BLaER1 treated with 17β-estradiol and CSF1 and Interleukin-3, amounts not matched to agents 10 nM and 100 nM (cell line): ENCODE data around the gene ERC2.

ENCODE experiments used
- H3K27ac ChIP-seq, 11 experiments: shearing (Covaris generic); formaldehyde crosslinking; 2 replicates each; pipeline ENCODE4 v1.8.1; 2022
- H3K27me3 ChIP-seq, 11 experiments: shearing (Covaris generic); formaldehyde crosslinking; 2 replicates each; pipeline ENCODE4 v1.8.1; 2022
- H3K36me3 ChIP-seq, 11 experiments: shearing (Covaris generic); formaldehyde crosslinking; 2 replicates each; pipeline ENCODE4 v1.8.1; 2022
- H3K4me1 ChIP-seq, 10 experiments: shearing (Covaris generic); formaldehyde crosslinking; 2 replicates each; pipeline ENCODE4 v1.8.1; 2022
- H3K4me2 ChIP-seq, 11 experiments: shearing (Covaris generic); formaldehyde crosslinking; 2 replicates each; pipeline ENCODE4 v1.8.1; 2022
- H3K4me3 ChIP-seq, 10 experiments: shearing (Covaris generic); formaldehyde crosslinking; 2 replicates each; pipeline ENCODE4 v1.8.1; 2022
- H3K9ac ChIP-seq, 11 experiments: shearing (Covaris generic); formaldehyde crosslinking; 2 replicates each; pipeline ENCODE4 v1.8.1; 2022
- H3K9me3 ChIP-seq, 11 experiments: shearing (Covaris generic); formaldehyde crosslinking; replicated peaks in 1 of 11; 2 replicates each; pipeline ENCODE4 v1.8.1; 2022
- H4K20me1 ChIP-seq, 11 experiments: shearing (Covaris generic); formaldehyde crosslinking; 2 replicates each; pipeline ENCODE4 v1.8.1; 2022
- Cebpa-rat ChIP-seq, 11 experiments: shearing (Covaris generic); IDR thresholded peaks; 2 replicates each; pipeline ENCODE4 v1.8.1; 2022

Gene ERC2

DNA sequence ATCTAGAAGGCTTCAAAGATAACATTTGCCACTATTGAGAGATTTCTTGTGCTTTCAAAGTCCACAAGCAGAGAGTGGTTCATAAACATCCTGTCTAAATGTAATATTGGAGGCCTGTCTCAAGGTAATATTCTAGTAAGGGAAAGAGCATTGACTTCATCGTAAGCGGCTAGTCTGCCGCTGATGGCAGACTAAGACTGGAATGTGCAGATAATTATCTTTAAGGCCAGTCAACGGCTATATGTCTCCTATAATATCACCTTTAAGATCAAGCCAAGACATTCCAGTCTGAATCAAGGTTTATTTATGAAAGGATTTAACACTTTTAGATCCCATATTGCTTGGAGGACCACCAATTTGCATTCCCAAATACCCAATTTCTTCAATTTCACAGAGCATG lies 557.0 kb downstream of the ERC2 start:
- no peak for TF ChIP-seq Cebpa-rat (IDR thresholded peaks at IDR 0.05)
- Histone ChIP-seq H3K4me3 (no peak overlapping the region), H3K36me3 (no peaks in the 10 kb centered on the region)

DNA sequence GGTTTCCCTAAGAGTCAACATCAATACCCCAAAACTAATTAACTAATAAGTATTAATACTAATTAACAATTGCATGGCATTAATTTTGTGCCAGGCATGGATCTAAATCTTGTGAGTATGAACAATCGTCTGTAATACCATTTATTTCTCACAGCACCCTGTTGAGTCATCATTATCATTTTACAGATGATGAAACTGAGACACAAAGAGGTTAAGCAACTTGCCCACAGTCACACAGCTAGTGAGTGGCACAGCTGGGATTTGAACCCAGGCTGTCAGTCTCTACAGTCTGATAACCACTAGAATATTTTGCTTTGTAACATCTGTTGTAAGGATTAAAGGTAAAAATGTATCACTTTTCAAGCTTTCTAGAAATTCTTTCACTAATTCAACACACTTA lies 557.7 kb downstream of the ERC2 start:
- H3K36me3 ChIP-seq, result no peaks in the 10 kb centered on the region
- TF ChIP-seq Cebpa-rat (IDR thresholded peaks at IDR 0.05), result no peak

More for the DNA sequence above, 557.0 kb downstream of the ERC2 start:
- no peaks in the 10 kb centered on the region for H3K27me3 ChIP-seq
- H3K4me2 ChIP-seq, result no peak overlapping the region
- H3K4me1 ChIP-seq, result no peaks in the 10 kb centered on the region
- H3K9ac ChIP-seq, result no peak overlapping the region
- H3K27ac ChIP-seq, result no peak overlapping the region
- H3K9me3 ChIP-seq, result no peaks in the 10 kb centered on the region
- no peaks in the 10 kb centered on the region for H4K20me1 ChIP-seq

GRCh38 chr3:55909373-55909772 lies 558.9 kb downstream of the ERC2 start:
- no peaks in the 10 kb centered on the region for H3K9me3 ChIP-seq
- H3K9ac ChIP-seq, result no peak overlapping the region
- H3K36me3 ChIP-seq, result no peaks in the 10 kb centered on the region
- no peak overlapping the region for H3K27ac ChIP-seq
- no peaks in the 10 kb centered on the region for H3K4me1 ChIP-seq
- no peak overlapping the region for H3K4me3 ChIP-seq
- H3K27me3 ChIP-seq, result no peaks in the 10 kb centered on the region
- no peak overlapping the region for H3K4me2 ChIP-seq
- TF ChIP-seq Cebpa-rat (IDR thresholded peaks at IDR 0.05), result no peak
- H4K20me1 ChIP-seq, result no peaks in the 10 kb centered on the region

More for the DNA sequence above, 557.7 kb downstream of the ERC2 start:
- H3K27me3 ChIP-seq, result no peaks in the 10 kb centered on the region
- H3K4me2 ChIP-seq, result no peak overlapping the region
- H4K20me1 ChIP-seq, result no peaks in the 10 kb centered on the region
- no peaks in the 10 kb centered on the region for H3K4me1 ChIP-seq
- H3K9ac ChIP-seq, result no peak overlapping the region
- H3K4me3 ChIP-seq, result no peak overlapping the region
- H3K9me3 ChIP-seq, result no peaks in the 10 kb centered on the region
- H3K27ac ChIP-seq, result no peak overlapping the region

DNA sequence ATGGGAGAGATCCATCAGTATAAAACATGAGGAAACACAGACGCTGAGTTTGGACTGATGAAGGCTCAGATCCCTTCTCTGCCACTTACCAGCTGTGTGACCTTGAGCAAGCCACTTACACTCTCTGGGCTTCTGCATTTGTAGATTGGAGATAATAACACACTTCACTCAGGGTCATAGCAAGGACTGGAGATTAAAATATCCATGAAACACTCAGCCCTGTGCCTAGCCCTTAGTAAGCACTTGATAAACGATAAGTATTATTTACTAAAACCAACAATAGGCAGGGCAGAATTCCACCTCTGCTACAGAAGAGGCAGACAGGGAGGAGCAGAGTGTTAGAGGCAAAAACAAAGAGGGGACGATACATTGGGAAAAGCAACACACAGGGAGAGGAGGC lies 560.7 kb downstream of the ERC2 start:
- Histone ChIP-seq H3K27ac (no peak overlapping the region), H3K4me2 (no peak overlapping the region), H3K36me3 (no peaks in the 10 kb centered on the region), H3K9ac (no peak overlapping the region), H4K20me1 (no peaks in the 10 kb centered on the region), H3K9me3 (no peaks in the 10 kb centered on the region), H3K4me1 (no peaks in the 10 kb centered on the region), H3K4me3 (no peak overlapping the region), H3K27me3 (no peaks in the 10 kb centered on the region)
- no peak for TF ChIP-seq Cebpa-rat (IDR thresholded peaks at IDR 0.05)

- H3K4me2 ChIP-seq, result no peak overlapping the region
- no peaks in the 10 kb centered on the region for H3K27me3 ChIP-seq
- H3K4me3 ChIP-seq, result no peak overlapping the region
- no peak overlapping the region for H3K27ac ChIP-seq
- no peaks in the 10 kb centered on the region for H4K20me1 ChIP-seq
- no peaks in the 10 kb centered on the region for H3K36me3 ChIP-seq
- no peaks in the 10 kb centered on the region for H3K9me3 ChIP-seq
- H3K4me1 ChIP-seq, result no peaks in the 10 kb centered on the region
- no peak for TF ChIP-seq Cebpa-rat (IDR thresholded peaks at IDR 0.05)
- no peak overlapping the region for H3K9ac ChIP-seq
Measured at GRCh38 chr3:55906896-55907295, 561.4 kb downstream of the ERC2 start.

DNA sequence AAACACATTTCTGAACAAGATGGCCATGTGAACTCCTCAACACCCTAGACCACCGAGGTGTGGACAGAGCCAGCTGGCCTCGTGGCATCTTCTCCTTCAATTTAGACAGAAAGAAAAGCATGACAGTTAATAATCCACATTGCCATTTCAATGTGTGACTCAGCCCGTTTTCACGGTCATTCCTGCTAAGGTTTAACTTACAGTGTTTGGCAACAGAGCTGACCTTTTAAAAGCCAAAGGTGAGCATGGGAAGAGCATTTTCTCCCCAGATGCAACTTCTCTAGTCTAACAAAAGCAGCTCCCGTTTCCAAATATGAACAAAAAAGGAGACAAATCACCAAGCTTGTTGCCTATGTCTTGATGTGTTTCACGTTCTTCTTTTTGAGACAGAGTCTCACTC lies 563.6 kb downstream of the ERC2 start:
- Histone ChIP-seq H3K36me3 (no peaks in the 10 kb centered on the region), H3K4me3 (no peak overlapping the region), H4K20me1 (no peaks in the 10 kb centered on the region), H3K4me2 (no peak overlapping the region), H3K27ac (no peak overlapping the region), H3K9ac (no peak overlapping the region), H3K27me3 (no peaks in the 10 kb centered on the region), H3K9me3 (no peaks in the 10 kb centered on the region), H3K4me1 (no peaks in the 10 kb centered on the region)
- TF ChIP-seq Cebpa-rat (IDR thresholded peaks at IDR 0.05), result no peak

- no peak overlapping the region for H3K4me2 ChIP-seq
- no peaks in the 10 kb centered on the region for H3K36me3 ChIP-seq
- no peaks in the 10 kb centered on the region for H3K4me1 ChIP-seq
- no peak overlapping the region for H3K4me3 ChIP-seq
- H3K27me3 ChIP-seq, result no peaks in the 10 kb centered on the region
- H3K9ac ChIP-seq, result no peak overlapping the region
- H4K20me1 ChIP-seq, result no peaks in the 10 kb centered on the region
- H3K9me3 ChIP-seq, result no peaks in the 10 kb centered on the region
- H3K27ac ChIP-seq, result no peak overlapping the region
- no peak for TF ChIP-seq Cebpa-rat (IDR thresholded peaks at IDR 0.05)
Measured at GRCh38 chr3:55903680-55904079, 564.6 kb downstream of the ERC2 start.

DNA sequence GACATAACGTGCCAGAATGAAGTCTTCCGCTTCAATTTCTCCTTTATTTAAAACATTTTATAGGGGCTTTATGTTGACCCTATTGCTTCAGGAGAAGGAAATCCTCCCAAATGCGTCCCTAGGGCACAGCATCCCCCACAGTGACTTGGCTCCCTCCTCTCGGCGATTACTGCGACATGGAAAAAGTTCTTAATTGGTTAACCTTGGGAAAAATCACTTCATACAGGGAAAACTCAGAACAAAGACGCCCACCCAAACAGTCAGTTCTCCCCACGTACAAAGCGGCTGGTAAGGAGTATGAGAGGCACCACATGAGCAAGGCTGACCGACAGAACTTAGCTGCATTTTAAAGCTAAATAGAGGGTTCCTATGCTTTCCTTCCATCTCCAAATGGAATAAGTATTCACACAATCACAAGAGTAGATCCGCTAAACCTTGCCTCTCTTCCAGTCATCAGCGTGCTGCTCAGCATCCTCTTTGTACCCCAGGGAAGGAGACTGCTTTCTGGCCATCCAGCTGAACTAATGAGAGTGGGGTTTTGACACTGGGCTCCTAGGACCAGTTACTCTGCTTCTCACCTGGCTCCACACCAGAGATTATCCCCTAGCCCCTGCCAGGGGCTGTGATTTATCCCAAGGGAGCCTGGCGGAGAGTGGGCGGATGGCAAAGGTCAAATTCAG lies 565.9 kb downstream of the ERC2 start:
- H4K20me1 ChIP-seq, result no peaks in the 10 kb centered on the region
- no peaks in the 10 kb centered on the region for H3K27me3 ChIP-seq
- no peak overlapping the region for H3K4me3 ChIP-seq
- H3K36me3 ChIP-seq, result no peaks in the 10 kb centered on the region
- H3K4me1 ChIP-seq, result no peaks in the 10 kb centered on the region
- H3K4me2 ChIP-seq, result no peak overlapping the region
- TF ChIP-seq Cebpa-rat (IDR thresholded peaks at IDR 0.05), result no peak
- no peak overlapping the region for H3K27ac ChIP-seq
- H3K9me3 ChIP-seq, result no peaks in the 10 kb centered on the region
- H3K9ac ChIP-seq, result no peak overlapping the region

- no peaks in the 10 kb centered on the region for H3K4me1 ChIP-seq
- no peak for TF ChIP-seq Cebpa-rat (IDR thresholded peaks at IDR 0.05)
- no peak overlapping the region for H3K27ac ChIP-seq
- H3K9me3 ChIP-seq, result no peaks in the 10 kb centered on the region
- H3K36me3 ChIP-seq, result no peaks in the 10 kb centered on the region
- no peak overlapping the region for H3K4me2 ChIP-seq
- no peaks in the 10 kb centered on the region for H4K20me1 ChIP-seq
- no peaks in the 10 kb centered on the region for H3K27me3 ChIP-seq
- H3K4me3 ChIP-seq, result no peak overlapping the region
- no peak overlapping the region for H3K9ac ChIP-seq
Measured at GRCh38 chr3:55899887-55900286, 568.4 kb downstream of the ERC2 start.

- H3K9ac ChIP-seq, result no peak overlapping the region
- no peaks in the 10 kb centered on the region for H3K27me3 ChIP-seq
- H3K36me3 ChIP-seq, result no peaks in the 10 kb centered on the region
- no peak overlapping the region for H3K4me3 ChIP-seq
- H3K27ac ChIP-seq, result no peak overlapping the region
- TF ChIP-seq Cebpa-rat (IDR thresholded peaks at IDR 0.05), result no peak
- H3K9me3 ChIP-seq, result no peaks in the 10 kb centered on the region
- H3K4me1 ChIP-seq, result no peaks in the 10 kb centered on the region
- H3K4me2 ChIP-seq, result no peak overlapping the region
- H4K20me1 ChIP-seq, result no peaks in the 10 kb centered on the region
Measured at GRCh38 chr3:55897573-55898224, 570.6 kb downstream of the ERC2 start.
